GM21367 (cell line): ENCODE results near the gene GP2.

Experiments
- ATAC-seq: cut with Tn5 transposase; IDR thresholded peaks from one replicate; pipeline ENCODE4 v1.9.1; 2021; ENCODE audit not compliant: unreplicated experiment

Gene GP2

DNA sequence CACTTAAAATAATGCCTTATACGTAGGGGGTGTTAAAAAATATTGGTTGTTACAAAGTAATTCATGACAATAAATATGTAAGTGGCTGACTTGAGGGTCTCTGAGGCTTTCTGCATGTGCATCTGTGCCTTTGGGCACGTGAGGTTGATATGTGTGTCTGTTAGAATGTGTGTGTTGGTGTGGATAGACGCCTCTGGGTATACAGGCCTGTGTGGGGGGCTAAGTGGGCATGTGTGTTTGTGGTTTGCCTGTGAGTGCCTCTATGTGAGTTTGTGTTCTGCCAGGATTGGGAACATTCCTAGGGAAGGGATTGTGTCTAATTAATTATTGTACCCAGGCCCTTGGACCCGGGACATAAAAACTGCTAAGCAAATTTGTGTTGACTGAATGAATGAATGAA lies 19.0 kb downstream of the GP2 start:
- no peak for ATAC-seq

DNA sequence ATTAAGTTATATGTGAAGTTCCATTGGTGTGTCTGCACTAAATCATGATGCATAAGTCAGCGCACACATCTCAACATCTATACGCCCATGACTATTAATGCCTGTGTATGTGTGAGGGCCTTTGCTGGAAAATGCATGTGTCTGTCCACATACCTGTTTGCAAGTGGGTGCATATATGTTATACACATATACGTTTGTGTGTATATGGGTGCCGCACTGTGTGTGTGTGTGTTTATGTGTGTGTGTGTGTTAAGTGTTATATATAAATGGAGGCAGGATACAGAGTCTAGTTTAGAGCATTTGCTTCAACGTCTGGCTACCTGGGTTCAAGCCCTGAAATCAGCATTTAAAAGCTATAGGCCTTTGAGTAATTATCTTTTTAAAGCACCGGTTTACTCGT lies 19.5 kb downstream of the GP2 start:
- ATAC-seq, result no peak

DNA sequence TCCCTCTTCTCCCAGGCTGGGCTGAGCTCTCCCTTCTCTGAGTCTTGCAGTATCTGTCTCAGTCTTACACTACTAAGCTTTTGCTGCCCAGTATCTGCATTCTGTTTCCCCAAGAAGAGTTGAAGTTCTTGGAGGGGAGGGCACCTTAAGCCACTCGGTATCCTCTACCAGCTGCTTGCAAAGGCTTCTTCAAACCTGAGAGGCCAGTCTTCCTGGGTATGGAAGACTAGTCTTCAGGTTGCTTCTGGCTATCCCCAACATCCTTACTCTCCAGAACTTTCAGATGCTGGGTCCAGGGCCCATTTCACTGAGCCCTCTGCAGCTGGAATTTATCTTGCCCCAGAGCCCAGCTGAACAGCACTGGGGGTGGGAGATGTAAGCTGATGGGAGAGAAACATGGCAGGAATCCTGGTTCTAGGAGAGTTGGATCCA lies 20.1 kb downstream of the GP2 start:
- ATAC-seq, result no peak

DNA sequence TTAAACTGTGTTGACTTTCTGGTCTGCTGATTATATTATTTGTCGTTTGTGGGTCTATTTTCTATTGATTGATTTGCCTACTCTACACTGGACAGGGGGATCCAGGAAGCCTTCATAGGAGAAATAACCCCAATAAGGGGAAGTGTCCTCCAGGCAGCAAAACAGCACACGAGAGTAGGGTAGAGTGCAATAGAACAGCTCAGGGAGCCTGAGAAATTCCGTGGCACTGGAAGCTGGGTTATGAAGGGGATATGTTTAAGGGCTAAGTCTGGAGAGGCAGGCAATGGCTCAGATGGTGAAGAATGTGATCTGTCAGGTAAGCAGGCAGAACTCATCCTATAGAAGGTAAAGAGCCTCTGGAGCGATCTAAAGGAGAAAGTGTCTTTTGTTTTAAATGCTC lies 20.9 kb downstream of the GP2 start:
- no peak for ATAC-seq

DNA sequence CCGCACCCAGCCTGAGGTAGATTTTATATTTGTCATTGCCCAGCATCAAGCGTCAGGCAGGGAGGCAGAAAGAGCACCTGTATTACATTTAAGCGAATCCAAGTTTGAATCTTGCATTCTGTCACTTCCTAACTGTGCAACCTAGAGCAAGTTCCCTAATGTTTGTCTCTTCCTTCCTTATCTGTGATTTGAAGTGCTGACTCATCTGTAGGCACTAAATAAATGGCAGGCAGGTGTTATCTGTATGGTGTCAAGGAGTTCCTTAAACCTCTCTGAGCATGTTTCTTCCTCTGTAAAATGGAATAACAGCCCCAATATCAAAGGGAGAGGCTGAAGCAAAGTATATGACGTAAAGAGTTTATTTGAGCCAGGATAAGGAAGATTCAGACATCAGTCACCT lies 24.3 kb downstream of the GP2 start:
- ATAC-seq, result no peak

DNA sequence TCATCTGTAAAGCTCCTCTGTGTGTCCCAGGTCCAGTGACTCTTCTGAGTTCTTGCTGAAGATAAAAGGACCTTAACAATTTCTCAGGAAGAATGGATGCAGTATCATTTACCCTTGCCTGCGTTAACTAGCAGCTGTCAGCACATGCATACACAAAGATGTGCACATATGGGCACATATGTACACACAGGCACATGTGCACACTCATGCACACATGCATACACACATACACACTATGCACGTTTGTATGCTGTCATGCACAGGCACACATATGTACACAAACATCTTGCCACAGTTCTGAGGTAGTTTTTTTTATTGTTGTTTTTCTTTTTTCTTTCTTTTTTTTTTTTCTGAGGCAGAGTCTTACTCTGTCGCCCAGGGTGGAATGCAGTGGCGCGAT lies 24.9 kb downstream of the GP2 start:
- ATAC-seq, result no peak

DNA sequence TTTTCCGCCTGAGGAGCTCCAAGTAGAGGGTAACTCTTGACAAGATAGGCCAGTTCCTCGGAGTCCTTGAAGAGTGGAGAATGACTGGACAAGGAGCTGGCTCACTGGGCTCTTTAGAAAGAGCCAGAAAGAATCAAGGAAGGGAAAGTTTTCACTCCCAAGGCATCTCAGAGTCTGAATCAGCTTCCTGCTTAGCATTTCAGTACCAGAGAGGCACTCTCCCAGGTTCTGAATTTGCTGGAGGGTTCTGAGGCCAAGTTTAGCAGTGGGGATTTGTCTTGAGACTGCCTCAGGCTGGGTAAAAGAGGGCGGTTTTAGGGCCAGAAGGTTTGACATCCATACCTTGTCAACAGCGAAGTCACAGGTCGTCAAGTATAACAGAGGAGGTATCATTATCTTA lies 25.5 kb downstream of the GP2 start:
- no peak for ATAC-seq

DNA sequence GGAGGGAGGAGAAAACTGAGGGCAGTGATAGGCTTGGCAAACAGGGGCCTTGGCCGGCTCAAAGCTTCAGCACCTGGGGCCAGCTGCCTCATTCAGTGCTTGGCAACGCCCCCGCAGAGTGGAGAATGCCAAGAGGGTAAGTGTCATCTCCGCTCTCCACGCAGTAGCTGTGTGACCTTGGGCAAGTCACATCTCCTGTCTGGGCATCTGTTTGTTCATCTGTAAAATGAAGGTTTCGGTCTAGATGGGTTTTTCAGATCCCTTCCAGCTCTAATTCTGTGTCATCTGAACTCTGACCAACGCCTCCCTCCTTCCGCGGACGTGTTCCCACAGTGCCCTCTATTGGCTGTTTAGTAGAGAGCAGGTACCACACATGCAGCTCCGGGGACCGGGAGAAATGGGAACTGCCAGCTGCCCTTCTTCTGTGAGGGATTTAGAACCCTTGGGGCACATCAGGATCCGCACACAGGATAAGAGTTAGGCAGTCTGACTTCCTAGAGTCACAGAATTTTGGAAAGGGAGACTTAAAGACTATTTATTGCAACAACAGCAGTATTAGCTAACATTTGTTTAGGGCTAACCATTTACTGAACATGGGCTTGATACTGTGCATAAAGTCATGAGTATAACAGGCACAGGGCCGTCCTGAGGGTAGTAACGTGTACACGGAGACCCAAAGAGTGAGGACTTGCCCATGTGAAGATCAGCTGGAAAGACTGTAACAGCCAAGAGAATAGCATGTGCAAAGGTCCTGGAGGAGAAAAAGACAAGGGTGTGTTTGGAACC lies 26.8 kb downstream of the GP2 start:
- peak; percentile 74 for ATAC-seq

DNA sequence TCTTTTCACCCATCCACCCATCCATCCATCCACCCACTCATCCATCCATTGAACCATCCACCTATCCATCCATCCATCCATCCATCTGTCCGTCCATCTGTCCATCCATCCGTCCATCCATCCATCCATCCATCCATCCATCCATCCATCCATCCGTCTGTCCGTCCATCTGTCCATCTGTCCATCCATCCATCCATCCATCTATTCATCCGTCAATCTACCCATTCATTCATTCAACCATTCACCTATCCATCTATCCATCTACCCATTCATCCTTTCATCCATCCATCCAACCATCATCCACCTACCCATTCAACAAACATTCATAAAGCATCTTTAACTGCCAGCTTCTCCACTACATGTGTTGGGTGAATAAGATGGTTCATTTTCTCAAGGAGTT lies 28.9 kb downstream of the GP2 start:
- ATAC-seq, result no peak

DNA sequence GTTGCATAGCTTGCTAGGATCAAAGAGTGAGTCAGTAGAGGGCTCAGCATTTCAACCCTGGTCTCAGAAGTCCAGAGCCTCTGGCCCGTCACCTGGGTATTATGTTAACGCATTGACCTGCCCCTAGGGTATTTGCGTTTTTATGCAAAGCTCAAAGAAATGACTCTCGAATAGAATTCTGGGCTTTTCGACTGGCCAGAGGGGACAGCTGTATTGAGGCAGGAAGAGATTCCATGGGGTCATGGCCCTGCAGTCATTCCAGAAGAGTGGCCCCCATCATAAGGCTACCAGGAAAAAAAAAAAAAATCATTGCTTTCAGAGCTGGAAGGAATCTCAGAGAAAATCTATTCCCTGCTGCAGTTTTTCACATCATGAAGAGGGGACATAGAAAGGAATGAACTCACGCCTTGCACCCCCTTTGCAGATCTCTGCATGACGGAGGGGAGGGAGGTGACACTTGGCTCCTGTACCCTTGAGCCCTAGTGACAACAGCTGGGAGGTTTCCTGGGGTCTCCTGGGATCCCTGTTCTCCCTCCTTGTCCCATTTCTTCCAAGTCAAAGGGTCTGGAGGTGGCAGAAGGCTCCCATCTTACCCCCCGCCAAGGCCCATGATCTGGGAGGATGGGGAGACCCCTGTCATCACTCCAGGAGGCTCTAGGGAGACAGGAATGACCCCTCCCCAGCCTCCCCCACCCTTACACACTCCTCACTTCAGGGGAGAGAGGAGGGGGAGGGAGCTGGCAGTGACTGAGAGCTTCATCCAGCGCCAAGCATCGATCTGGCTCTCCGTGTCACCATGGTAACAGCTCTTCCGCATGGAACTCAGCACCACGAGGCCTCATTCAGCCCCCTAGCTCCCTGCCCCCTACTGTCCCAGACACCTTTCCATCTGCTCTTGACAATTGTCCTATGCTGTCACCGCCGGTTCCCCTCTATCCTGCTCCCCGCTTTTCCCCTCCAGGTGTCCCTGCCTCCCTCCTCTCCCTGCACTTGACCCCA lies 35.8 kb downstream of the GP2 start:
- no peak for ATAC-seq

DNA sequence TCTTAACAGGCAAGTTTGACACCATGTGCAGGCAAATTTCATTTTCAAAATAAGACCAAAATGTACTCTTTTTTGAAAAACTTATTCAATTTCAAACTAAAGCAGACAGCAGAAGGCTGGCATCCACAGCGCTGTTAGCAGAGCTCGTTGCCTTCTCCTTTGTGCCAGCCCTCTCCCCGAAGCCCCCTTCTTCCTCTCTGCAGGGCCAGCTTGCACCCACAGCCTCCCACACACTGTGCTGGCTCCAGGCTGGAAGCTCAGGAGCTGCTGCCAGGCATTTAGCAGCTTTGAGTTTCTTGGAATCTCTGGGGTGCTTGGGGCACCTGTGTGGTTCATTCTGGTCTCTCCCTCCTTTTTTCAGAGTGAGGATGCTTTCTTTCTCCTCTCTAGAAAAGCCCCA lies 37.7 kb downstream of the GP2 start:
- no peak for ATAC-seq

DNA sequence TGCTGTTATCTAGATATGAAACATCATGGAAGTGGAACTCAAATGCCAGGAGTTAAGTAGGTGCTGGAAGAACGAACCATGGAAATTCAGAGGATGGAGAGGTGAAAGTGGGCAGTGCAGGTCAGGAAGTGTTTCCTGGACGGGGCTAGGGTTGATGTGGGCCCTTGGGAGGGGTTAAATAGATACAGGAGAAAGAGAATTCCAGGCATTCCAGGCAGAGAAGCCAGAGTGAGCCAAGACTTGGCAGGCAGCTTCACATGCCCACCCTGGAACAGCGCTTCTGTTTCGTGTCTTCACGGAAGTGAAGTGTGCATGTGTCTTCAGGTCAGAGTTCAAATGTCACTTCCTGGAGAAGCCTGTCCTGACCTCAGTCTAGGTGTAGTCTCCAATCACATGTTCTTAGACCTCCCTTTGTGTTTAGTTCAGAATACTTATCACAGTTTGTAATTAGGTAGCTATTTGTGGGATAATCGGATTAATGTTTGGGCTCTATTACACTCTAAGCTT lies 41.3 kb downstream of the GP2 start:
- no peak for ATAC-seq

DNA sequence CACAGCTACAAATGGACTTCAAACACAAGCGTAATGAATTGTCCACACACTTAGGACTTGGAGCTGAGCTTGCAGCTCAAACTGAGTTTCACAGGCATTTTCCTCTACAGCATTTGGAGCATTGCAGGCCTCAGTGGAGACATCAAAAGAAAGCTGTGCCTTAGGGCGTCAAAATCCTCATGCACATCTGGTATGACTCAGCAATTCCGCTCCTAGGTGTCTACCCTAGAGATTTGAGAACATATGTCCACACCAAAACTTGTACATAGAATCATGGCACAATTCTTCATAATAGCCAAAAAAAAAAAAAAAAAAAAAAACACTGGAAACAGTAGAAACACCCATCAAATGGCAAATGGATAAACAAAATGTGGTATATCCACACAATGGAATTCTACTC lies 47.1 kb downstream of the GP2 start:
- no peak for ATAC-seq

DNA sequence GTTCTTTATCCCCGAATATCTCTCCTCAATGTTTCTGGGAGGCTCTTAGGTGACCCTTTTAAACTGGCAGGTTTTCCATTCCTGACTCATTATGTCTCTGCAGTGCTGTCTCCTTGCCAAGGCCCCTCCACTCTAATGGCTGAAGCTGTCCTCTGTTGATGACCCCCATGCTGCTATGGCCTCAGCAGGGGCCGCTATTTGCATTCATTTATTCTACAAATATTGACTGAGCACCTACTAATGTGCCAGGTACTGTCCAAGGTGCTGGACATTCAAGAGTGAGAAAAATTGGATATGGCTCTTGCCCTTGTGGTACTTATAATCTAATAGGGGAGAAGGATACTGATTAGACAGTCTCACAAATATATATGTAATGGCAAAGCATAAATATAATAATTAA lies 55.4 kb downstream of the GP2 start:
- no peak for ATAC-seq

DNA sequence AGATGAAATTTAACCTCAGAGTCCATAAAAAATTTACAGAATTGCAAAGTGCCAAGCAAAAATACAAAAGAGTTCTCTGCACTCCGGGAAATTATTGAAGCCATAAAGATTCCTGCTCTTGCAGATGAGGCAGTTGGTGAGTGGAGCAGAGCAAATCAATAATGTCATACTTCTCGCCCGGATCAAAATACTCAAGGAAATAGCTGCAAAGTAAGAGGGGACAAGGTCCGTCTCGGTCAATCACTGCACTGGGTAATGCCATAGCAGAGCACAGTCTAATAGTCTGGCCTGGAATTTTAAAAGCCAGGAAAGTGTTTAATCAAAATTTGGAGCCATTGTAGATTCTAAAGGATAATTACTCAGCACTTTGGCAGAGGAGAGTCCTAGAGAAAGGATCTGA lies 58.9 kb downstream of the GP2 start:
- ATAC-seq, result no peak

DNA sequence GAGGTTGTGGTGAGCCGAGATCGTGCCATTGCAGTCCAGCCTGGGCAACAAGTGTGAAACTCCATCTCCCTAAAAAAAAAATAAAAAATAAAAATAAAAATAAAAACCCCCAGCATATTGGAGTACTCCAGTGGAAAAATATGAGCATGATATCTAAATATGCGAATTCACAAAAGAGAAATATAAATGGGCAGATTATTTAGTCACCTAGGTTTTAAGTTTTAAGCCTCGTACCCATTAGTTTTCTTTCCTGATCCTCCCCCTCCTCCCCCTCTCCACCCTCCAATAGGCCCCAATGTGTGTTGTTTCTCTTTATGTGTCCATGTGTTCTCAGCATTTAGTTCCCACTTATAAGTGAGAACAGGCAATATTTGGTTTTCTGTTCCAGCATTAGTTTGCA lies 62.3 kb downstream of the GP2 start:
- ATAC-seq, result no peak

DNA sequence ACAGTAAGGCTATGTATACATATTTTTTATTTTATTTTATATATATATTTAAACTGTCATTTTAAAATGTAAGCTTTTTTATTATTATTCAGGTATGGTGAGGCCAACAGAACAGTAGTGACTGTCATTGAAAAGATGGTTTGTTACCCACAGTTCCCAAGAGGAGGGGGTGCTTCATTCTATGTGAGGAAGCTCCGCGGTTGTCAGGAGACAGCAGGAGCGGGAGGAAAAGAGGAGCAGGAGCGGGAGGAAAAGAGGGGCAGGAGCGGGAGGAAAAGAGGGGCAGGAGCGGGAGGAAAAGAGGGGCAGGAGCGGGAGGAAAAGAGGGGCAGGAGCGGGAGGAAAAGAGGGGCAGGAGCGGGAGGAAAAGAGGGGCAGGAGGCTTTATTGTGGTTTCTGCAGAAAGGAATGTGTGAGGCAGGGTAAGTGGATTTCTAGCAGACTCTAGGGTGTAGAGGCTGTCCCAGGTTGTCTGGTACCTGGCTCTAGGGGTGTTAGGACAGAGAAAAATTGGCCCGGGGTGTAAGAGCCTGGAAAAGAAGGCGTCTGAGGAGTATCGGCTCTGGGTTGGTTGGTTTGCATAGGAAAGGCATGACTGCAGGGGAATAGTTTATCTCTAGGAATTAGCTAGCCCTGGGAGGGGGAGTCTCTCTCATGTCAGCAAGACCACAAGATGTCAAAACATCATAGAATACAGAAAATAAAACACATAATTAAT lies 64.0 kb downstream of the GP2 start:
- ATAC-seq, result no peak

DNA sequence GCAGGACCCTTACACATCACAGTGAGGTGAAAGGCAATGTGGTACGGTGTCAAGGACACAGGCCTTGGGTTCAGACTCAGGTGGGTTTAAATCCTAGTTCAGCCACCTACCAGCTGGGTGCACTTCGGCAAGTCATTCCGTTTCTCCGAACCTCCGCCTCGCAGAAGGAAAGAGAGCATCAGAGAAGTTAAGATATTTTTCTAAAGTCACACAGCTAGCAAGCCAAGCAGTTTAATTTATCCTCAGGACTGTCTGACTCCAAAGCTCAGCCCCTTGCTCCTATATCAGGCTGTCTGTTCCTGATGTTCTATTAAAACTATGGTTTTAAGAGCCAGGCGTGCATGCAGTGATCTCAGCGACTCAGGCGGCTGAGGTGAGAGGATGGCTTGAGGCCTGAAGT lies 65.1 kb downstream of the GP2 start:
- ATAC-seq, result no peak

DNA sequence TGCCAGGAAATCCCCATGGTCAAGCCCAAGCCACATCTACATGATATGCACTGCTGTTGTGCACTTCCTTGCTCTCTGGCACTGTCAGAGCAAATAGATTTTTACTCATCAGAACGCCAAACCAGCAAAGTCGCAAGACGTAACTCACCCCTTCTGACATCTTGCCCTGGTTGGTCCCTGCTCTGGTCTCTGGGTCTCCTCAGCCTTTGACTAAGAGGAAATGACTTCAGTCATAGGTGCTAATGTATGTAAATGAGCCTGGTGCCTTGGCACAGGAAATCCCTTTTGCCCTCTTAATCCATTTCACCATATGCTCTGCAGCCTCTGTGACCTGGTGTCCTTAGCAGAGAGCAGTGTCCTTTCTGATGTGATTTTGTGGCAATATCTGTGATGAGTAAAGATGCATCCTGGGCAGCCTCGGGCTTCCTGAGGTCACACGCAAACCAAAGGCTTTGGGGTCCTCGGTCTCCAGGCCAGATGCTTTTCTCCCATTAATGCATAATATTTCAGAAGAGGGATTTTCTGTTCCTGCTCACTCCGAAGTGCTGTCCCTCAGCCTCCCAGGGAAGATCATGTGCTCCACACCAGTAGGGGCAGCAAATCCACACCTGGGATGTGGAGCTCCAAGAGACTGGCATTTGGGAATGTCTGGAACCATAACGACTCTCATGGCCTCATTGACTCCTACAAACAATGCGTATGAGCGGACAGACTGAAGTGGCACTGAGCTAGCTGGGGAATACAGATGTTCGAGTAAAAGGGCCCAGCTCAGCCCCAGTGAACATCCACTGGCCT lies 66.9 kb downstream of the GP2 start:
- no peak for ATAC-seq
